NCI-H748 (cell line): ENCODE measurements around the gene FHOD1.

Experiments
- DNase-seq: peaks from one replicate; lab custom pipeline; 2025; ENCODE audit not compliant: unreplicated experiment; lab: John Stamatoyannopoulos, UW

FHOD1 gene

DNA sequence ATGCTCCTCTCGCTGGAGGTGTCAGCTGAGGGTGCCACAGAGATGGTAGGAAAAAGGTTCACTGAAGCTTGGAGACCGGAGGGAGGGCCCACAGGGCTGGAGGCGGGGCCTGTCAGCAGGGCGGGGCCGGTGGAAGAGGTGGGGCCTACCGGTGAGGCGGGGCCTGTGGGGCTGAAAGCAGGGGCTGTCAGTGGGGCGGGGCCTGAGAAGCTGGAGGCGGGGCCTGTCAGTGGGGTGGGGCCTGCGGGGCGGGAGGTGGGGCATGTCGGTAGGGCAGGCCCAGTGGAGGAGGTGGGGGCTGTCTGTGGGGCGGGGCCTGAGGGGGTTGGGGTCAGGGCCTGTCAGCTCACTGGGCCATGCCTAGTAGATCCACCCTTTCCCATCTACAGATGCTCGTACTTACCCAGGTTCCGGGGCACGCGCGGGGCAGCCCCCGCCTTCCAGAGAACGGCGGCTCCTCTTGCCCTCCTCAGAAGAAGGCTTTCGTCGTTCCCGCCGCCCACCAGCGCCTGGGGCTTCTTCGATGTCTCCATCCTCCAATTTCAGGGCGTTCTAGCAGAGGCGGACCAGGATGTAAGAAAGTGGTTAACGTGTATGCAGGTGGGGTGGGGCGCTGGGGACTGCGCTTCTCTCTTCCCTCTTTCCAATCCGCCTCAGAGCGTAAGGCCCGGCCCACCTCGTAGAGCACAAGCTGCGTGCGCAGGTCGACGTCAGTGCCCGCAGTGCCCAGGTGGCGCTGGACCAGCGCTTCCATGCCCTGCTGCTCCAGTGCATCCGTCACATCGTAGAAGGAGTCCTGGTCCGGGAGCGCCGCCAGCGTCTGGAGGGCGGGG is 10.5 kb downstream of the FHOD1 start:
- peak; percentile 8 for DNase-seq

DNA sequence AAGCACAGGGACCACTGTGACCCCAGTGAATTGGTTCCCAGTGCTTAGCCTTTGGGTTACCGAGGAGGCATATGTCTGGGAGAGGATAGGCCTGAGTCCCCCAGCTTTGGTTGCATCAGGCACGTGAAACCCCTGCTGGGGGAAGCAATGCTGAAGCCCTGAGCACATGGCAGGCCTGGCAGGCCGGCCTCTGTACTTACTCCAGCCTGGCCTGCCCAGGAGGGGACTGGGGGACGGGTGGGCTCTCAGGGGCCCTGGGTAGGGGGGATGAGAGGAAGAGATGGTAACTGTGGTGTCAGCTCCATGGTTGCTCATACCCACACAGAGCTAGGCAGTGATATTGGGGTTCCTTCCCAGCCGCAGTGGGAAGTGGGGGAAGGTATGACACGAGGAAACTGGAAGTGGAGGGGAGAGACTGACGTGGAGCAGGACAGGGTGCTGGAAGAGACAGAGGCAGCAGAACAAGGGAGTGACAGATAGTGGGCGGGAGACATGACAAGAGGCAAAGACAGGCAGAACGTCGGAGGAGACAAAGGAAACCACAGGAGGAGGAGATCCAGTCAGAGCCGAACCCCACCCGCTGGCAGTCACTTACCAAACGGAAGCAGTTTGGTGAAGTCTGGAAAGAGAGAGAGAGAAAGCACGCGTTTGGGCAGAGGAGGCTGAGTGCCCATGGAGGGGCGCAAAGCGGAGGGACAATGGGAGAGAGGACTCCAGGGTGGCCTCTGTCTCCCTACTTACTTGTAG is 11.3 kb downstream of the FHOD1 start:
- no peak for DNase-seq

GRCh38 chr16:67234180-67234597 is 13.1 kb downstream of the FHOD1 start:
- no peak for DNase-seq

DNA sequence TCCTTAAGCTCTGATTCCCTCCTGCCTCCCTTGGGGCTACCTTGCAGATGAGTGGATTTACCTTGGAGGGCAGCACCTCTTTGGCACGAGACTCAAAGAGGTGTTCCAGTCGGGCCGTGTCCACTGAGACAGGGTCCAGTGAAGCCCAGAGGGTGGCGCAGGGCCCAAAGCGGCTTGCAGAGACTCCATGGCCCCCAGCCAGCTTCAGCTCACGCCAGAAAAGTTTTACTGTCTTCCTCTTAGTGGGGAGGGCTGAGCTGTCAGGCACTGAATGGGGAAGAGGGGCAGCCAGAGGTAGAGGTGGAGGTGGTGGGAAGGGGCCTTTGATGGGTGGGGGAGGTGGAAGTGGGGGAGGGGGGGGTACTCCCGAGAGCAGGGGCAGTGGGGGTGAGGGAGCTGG is 13.7 kb downstream of the FHOD1 start:
- no peak for DNase-seq

GRCh38 chr16:67230809-67231660 is 16.2 kb downstream of the FHOD1 start:
- DNase-seq, result no peak

- no peak for DNase-seq
Measured at GRCh38 chr16:67229906-67230808, 17.1 kb downstream of the FHOD1 start.

DNA sequence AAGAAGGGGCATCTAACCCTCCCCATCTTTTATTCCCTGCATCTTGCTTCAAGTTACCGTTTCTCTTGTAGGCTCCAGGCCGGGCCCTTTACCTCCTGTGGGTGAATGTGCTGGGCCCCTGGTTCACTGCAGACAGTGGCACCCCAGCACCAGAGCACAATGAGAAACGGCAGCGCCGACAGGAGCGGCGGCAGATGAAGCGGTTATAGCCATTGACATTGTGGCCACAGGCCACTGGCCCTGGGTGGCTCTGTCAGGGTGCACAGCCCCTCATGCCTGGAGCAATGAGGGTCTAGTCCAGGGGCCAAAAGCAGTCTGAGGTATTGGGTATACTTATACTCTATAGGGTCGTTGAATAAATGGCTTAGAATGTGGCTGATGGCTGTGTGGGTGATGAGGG is 18.4 kb downstream of the FHOD1 start:
- DNase-seq, result no peak

- no peak for DNase-seq
Measured at GRCh38 chr16:67228034-67228785, 19.1 kb downstream of the FHOD1 start.

DNA sequence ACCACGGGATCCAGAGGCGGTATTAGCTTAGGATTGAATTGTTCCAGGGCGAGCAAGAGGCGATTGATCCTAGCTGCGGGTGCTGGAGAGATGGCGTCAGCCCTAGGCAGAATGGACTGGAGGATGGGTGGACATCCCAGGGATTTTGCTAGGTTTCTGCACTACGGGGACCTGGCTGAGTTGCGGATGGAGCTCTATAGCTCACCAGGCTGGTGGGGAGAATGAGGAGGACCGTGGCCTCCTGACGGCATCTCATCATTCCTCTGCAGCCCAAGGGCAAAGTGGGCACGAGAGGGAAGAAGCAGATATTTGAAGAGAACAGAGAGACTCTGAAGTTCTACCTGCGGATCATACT is 19.7 kb downstream of the FHOD1 start:
- no peak for DNase-seq

GRCh38 chr16:67226804-67227566 is 20.3 kb downstream of the FHOD1 start, which contains the start of gene TMEM208:
TMEM208 (plus strand) TSS chr16:67227130; CDS start chr16:67227219, 89 bp downstream.
- peak; percentile 96 for DNase-seq

- DNase-seq, result no peak
Measured at GRCh38 chr16:67226295-67226803, 20.9 kb downstream of the FHOD1 start.

GRCh38 chr16:67223992-67224391 is 23.3 kb downstream of the FHOD1 start:
- no peak for DNase-seq

GRCh38 chr16:67216612-67217490 is 30.4 kb downstream of the FHOD1 start:
- no peak for DNase-seq

DNA sequence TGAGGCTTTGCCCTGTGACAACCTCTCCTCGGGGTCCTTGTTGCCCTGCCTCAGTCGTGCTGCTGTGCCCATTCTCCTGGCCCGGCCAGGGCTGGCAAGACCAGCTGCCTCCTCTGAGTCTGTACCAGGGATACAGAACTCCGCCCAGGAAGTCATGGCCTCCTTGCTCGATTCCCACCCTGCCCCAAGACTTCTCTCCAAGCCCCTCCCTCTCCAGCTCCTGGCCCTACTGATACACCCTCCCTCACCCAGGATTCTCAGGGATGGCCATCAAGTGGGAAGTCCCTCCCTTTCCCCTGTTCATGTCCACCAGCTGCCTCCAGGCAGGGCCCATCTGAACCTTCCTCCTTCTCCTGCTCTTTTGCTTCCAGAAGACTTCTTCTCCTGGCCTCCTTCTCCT is 31.6 kb downstream of the FHOD1 start:
- DNase-seq, result no peak

- no peak for DNase-seq
Measured at GRCh38 chr16:67213197-67214019, 33.9 kb downstream of the FHOD1 start.

GRCh38 chr16:67212766-67213165 is 34.5 kb downstream of the FHOD1 start:
- DNase-seq, result no peak

DNA sequence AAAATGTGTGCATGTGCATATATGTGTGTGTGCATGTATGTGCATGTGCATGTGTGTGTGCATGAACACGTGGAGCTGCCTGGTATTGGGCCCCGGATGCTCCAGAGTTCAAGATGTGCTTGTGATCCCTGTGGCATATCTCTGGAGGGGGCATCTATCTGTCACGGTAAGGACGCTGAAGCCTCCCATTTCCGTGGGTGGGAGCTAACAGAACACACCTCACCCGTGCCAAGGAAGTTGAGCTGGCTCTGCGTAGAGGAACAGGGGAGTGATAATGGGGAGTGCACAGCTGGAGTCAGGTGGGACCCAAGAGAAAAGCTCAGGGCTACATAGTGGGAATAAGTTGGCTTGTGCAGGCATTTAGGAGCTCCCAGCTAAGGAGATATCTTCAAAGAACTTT is 35.6 kb downstream of the FHOD1 start:
- no peak for DNase-seq
